HEK293T (cell line): ENCODE results near the gene C17orf114.

Experiments
- ELF4 ChIP-seq: fragments of 450-650 bp; IDR thresholded peaks from 2 replicates; pipeline ENCODE4 v1.6.1; 2017; ENCODE audit warnings: antibody characterized with exemption
- FOXM1 ChIP-seq: fragments of 450-650 bp; IDR thresholded peaks from 2 replicates; pipeline ENCODE4 v1.6.1; 2017; ENCODE audit warnings: mild to moderate bottlenecking, borderline replicate concordance
- HDGF ChIP-seq: fragments of 450-650 bp; IDR thresholded peaks from 2 replicates; pipeline ENCODE4 v1.6.1; 2017; ENCODE audit warnings: antibody characterized with exemption, borderline replicate concordance
- SP1 ChIP-seq: fragments of 450-650 bp; IDR thresholded peaks from 2 replicates; pipeline ENCODE4 v1.6.1; 2017
- TF ChIP-seq, protein P1 (sequence below): fragments of 450-650 bp; IDR thresholded peaks from 2 replicates; pipeline ENCODE4 v1.6.1; 2016

- TF ChIP-seq, protein P1, sequence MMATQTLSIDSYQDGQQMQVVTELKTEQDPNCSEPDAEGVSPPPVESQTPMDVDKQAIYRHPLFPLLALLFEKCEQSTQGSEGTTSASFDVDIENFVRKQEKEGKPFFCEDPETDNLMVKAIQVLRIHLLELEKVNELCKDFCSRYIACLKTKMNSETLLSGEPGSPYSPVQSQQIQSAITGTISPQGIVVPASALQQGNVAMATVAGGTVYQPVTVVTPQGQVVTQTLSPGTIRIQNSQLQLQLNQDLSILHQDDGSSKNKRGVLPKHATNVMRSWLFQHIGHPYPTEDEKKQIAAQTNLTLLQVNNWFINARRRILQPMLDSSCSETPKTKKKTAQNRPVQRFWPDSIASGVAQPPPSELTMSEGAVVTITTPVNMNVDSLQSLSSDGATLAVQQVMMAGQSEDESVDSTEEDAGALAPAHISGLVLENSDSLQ = no peak
- TF ChIP-seq HDGF (no peak), FOXM1 (no peak), ELF4 (no peak), SP1 (no peak)
Observed at GRCh38 chr17:4833941-4834680, 32.0 kb upstream of the C17orf114 start.
